ENCODE data around the gene AUH.
"Not testable (repeated sequence)": the region's sequence is repeated elsewhere in the genome, so short reads cannot be mapped to it uniquely, and the experiment has no call there.

Gene AUH, protein sequence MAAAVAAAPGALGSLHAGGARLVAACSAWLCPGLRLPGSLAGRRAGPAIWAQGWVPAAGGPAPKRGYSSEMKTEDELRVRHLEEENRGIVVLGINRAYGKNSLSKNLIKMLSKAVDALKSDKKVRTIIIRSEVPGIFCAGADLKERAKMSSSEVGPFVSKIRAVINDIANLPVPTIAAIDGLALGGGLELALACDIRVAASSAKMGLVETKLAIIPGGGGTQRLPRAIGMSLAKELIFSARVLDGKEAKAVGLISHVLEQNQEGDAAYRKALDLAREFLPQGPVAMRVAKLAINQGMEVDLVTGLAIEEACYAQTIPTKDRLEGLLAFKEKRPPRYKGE

GRCh38 chr9:91361291-91362050 lies at the start of gene AUH:
TSS of gene AUH (minus strand) at chr9:91361918. CDS start at chr9:91361889, 29 bp downstream.
- DNase-seq, result peak; percentile 56

- no peak for DNase-seq
Observed at GRCh38 chr9:91411096-91411771, 49.5 kb upstream of the AUH start.

- DNase-seq, result no peak
Observed at GRCh38 chr9:91410161-91410560, 48.4 kb upstream of the AUH start.

DNA sequence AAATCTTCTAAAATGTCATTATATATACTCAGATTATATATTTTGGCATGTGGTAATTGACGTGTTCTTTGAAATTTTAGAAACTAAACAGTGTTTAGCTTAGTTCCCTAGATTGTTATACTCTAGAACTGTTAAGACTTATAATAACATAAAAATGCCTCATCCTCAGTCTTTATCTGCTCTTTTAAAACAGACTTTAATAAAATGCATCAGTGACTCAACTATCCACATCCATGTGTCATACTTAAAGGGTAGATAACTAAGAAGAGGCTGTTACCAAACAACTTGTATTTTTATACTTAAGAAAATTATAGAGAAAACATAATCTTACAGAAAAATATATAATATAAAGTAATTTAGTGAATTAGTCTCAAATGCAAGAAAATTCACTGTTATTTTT lies 46.8 kb upstream of the AUH start:
- DNase-seq, result no peak

DNA sequence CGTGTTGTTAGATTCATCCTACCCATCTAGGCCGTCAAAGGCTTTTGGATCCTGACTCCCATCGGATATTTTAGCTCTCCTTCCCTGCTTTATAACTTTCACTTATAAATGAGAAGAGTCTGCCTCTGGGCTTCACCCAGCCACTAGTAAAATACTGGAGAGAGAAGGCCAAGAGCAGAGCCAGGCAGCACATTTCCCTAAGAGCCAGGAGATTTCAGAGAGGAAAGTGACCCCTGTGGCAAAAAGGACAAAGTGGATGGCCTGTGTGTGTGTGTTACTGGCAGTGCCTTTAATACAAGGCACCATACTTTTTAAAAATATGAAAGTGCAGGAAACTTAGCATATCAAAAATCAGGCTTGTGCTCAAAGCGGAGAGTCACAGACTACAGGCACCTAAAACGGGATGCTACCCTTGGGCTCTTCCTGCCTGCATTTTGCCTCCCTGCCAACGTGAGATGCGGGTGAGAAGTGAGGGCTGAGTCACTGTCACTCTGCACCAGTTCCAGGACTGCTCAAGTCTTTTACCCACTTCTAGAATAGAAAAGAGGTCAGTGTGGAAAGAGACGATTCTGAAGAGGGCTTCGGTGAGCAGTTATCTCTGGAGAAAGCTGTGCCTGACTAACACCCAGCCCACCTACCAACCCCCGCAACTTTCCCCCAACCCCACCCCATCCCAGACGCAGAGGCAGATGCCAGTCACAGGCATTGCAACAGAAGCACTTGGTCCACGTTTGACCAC lies 46.0 kb upstream of the AUH start:
- DNase-seq, result no peak

GRCh38 chr9:91405343-91406077 lies 43.8 kb upstream of the AUH start:
- DNase-seq, result no peak

DNA sequence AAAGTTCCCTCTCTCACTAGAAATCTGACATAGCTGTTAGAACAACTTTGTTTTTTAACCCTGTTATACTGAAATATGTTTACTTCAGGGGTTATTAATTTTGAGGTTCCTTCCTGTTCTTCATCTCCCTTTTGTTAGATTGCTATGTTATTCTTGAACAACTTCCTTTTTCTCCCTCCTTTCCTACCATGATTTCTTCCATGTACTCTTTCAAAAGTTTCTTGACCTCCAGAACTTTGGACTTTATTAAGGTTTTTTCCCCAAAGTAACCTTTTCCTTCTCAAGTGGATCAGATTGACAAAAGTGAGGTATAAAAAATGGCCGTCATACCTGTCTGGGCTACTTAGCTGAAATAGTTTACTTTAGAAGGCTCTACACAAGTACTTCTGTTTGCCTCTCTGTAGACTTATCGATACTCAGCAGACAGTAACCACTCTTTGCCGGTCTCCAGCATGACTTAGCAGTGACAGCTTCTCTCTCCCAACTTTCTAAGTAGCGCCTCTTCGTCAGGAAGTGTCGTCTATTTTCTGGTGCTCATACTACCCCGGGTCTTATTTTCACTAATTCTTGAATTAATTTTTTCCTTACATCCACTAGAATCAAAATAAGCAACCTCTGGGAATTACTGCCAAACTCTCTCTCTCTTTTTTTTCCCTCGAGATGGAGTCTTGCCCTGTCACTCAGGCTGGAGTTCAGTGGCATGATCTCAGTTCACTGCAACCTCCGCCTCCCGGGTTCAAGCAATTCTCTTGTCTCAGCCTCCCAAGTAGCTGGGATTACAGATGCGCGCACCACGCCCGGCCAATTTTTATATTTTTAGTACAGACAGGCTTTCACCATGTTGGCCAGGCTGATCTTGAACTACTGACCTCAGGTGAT lies 42.2 kb upstream of the AUH start:
- no peak for DNase-seq

- DNase-seq, result no peak
Observed at GRCh38 chr9:91398926-91399325, 37.2 kb upstream of the AUH start.

DNA sequence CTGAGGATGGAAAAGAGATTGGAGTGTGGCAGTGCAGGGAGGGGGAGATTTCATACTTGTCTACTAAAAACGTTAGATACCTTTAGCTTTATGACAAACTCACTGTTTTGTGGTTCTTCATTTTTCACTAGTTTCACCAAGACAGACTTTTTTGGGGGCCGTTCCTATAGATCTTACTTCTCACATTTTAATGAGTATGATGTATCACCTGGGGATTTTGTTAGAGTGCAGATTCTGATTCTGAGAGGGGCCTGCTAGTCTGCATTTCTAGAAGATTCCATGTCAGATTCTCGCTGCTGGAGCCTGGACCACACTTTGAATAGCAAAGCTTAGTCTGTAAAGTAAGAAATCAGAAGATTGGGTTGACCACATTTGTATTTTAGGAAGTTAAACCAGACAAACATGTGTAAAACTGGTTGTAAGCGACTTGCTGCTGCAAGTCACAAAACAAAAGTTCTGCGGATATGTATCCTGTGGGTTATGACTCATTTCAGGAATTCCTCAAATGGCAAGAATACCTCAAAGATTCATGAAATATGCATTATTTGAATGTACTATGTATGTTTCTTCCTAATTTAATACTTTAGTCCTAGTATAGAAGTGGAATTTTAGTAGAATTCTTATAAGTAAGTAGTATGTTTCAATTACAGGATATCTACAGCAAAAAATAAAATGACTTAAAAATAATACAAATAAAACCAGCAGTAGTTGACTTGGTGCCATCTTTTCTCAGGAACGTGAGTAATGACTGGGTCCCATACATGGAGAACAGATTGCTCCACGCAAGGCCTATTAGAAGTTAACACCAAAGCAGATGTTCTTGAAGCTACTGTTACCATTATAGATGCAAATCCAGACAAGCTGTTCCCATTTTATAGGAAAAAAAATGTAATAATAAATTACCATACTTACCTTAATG lies 34.1 kb upstream of the AUH start:
- DNase-seq, result no peak

GRCh38 chr9:91395106-91395552 lies 33.4 kb upstream of the AUH start:
- DNase-seq, result no peak

GRCh38 chr9:91393826-91394225 lies 32.1 kb upstream of the AUH start:
- DNase-seq, result no peak

DNA sequence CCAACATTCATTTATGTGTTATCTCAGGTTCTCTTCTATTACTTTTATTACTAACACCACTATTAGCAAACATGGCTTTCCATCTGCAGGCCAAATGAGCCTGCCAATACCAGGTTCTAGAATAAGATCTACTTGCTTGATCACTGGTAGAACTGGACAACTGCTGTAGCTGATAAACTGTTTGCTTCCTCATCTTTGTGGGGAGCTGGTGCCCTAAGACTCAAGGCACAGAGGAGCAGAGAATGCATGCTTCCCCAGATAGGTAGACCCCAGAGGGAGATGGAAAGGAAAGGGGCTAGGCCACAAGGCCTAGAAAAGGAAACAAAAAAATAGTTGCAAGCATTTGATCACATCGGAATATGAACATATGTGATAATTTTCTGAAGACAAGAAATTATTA lies 30.7 kb upstream of the AUH start:
- no peak for DNase-seq

DNA sequence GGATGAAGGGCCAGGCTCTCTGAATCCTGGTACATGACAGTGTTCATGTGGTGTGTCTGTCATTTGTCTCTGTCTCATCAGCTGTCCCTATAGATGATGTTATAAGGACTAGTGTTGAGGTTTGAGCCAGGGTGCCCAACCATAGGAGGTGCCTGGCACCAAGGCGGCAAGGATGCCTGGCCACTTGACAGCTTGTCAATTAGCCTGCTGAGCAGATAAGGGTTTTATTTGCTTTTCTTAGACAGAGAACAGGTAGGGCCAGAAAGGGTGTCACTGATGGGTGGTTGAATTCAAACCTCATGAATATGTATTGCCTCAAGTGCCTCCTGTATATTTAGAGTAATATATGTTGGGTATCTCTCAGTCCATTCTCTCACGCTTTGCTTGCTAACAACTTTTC lies 30.1 kb upstream of the AUH start:
- no peak for DNase-seq

DNA sequence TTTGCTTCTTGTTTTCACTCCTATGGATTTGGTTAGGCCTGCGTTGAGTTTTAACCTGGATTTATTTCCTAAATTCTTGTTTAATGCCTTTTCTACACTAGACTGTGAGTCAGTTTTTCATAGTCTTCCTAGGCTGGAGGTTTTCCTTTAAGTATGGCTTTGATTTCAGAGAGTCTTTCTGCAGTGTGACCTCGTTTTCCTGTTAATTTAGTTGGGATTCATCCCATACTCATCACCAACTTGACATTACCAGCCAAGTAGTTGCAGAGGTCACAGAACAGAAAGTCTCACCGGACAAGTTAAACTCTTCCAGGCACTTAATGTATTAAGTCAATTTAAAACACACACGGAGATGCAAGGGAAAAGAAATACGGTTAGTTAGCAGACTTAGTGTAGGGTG lies 29.7 kb upstream of the AUH start:
- DNase-seq, result no peak

DNA sequence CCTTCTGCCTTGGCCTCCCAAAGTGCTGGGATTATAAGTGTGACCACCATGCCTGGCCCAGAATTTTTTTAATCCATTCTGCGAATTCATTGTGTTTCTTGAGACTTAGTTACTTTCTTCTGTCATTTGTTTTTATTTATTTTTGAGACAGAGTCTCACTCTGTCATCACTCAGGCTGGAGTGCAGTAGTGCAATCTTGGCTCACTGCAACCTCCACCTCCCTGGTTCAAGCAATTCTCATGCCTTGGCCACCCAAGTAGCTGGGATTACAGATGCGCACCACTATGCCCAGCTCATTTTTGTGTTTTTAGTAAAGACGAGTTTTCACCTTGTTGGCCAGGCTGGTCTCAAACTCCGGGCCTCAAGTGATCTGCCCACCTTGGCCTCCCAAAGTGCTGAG lies 28.0 kb upstream of the AUH start:
- DNase-seq, result not testable (repeated sequence)

DNA sequence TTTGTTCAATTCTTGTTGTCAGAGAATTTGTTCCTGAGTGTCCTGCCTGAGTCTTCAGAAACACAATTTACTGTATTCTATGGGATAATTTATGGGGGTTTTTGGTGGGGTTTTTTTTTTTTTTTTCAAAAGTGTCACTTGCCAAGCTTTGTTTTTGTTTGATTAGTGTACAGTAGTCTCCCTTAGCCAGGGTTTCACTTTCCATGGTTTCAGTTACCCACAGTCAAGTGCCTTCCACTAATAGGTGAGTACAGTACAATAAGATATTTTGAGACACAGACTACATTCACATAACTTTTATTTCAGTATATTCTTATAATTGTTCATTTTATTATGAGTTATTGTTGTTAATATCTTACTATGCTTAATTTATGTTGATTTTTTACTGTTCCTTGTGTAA lies 25.0 kb upstream of the AUH start:
- no peak for DNase-seq

DNA sequence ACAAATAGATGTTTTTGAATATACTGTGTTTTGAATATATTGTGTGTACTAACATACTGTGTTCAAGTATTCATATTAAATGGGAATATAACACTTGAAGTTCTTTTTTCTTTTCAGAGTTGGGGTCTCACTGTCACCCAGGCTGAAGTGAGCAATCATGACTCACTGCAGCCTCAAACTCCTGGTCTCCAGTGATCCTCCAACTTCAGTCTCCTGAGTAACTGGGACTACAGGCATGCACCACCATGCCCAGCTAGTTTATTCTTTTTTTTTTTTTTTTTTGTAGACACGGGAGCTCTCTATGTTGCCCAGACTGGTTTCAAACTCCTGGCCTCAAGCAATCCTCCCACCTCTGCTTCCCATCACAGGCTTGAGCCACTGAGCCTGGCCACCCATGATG lies 23.2 kb upstream of the AUH start:
- no peak for DNase-seq

- DNase-seq, result no peak
Observed at GRCh38 chr9:91383577-91383976, 21.9 kb upstream of the AUH start.

GRCh38 chr9:91382298-91382697 lies 20.6 kb upstream of the AUH start:
- DNase-seq, result no peak

- no peak for DNase-seq
Observed at GRCh38 chr9:91379426-91379825, 17.7 kb upstream of the AUH start.
